HG03378 (cell line): Measurements from ENCODE around the gene BCLAF1.
A peak's percentile ranks its signal among the peaks of the same experiment; 100 is the strongest.
"Not testable (repeated sequence)": the region's sequence is repeated elsewhere in the genome, so short reads cannot be mapped to it uniquely, and the experiment has no call there.

Source experiments
- ATAC-seq: cut with Tn5 transposase; IDR thresholded peaks from one replicate; pipeline ENCODE4 v1.9.1; 2021; ENCODE audit warnings: mild to moderate bottlenecking, moderate library complexity; ENCODE audit not compliant: unreplicated experiment

Gene BCLAF1

DNA sequence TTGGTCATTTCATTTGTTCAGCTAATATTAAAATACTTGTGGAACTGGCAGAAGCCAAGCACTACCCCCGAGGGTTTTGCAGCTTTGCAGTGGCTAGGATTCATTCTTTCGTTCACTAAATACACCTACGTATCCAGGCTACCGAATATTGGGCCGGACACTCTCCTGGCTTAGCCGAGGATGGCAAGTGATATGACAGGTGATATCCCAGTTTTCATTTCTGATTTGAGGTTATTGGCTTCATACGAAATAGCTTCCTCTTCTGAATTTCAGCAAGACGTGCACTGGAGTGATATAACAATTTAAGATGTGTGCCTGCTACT is 39.0 kb downstream of the BCLAF1 start:
- ATAC-seq: no peak

DNA sequence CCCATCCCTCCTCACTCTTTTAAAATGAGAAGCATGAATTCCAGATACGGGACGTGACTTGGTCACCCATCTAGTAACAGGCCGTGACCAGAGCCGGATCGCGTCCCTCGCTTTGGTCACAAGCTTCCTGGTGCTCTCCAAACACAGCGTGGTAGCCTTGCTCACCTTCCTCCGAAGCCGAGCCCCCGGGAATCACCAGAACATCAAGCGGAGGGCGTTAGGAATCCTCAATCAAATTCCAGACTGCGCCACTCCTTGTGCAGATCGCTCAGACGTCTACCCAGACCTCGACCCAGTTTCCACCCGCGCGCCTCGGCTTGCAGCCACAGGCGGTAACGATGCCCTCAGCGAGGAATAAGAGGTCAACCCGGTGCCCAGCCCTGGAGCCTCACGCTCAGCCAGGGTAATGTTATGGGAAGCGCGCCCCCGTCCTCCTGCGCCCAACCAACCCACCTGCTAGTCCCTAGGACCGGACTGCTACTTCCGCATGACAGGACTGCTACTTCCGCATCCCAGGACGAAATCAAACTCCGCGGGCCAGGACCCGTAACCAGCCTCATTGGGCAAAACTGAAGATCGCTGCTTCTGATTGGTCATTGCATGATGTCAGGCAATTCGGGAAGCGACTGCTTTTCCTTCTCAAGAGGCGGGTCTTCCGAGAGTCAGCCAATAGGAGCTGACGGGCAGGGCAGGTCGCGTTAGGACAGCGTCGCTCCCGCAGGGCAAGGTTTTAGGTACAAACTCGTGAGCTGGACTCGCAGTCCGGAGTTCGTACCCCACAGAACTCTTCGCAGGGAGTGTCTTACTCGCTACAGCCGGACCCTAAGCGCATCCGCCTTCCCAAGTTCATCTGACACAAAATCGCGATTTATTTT is 39.6 kb downstream of the BCLAF1 start, which contains the start of gene MTFR2:
Gene MTFR2, minus strand, starts transcription at position 501 of the 875 bp plus-strand sequence. CDS start 1,212 bp downstream, outside the sequence.
- ATAC-seq: peak; percentile 97

DNA sequence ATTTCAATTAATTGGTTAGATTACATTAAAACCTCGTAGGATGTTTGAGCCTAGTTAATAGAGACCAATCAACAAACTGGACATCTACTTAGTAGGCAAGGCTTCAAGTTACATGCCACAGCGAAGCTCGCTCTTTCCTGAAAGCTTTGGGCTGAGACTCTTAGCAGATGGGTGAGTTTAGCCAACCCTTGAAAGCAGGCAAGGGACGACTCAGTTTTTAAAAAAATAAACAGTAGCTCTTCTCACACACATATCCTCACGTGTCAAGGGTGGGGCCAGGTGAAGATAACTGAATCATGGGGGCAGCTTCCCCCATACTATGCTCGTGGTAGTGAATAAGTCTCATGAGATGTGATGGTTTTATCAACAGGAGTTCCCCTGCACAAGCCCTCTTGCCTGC is 40.3 kb downstream of the BCLAF1 start:
- no peak for ATAC-seq

- no peak for ATAC-seq
Observed at GRCh38 chr6:136244061-136244616, 45.5 kb downstream of the BCLAF1 start.

- ATAC-seq: no peak
Observed at GRCh38 chr6:136236466-136237293, 53.0 kb downstream of the BCLAF1 start.

GRCh38 chr6:136235233-136235564 is 54.4 kb downstream of the BCLAF1 start:
- no peak for ATAC-seq

- ATAC-seq: no peak
Observed at GRCh38 chr6:136232701-136233100, 56.9 kb downstream of the BCLAF1 start.

DNA sequence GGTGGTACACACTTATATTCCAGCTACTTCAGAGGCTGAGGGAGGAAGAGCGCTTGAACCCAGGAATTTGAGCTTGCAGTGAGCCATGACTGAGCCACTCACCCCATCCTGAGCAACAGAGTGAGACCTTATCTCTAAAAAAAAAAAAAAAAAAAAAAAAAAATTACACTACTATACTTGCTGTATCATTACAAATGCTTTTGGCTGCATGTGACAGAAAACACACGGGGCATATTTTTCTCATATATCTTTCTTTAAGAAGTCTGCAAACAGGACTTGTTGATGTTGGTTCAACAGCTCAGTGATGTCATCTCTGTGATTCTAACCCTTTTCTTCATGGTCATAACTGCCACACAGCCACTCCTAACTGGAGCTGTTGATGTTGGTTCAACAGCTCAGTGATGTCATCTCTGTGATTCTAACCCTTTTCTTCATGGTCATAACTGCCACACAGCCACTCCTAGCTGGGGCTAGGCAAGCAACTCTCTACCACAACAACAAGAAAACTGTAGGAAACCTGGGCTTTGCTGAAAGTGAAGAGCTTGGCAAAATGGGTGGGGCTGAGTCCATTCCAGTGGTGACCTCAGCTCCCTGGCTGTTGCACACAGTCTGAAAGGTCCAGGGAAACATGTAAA is 59.3 kb downstream of the BCLAF1 start:
- no peak for ATAC-seq

GRCh38 chr6:136228814-136229213 is 60.8 kb downstream of the BCLAF1 start:
- no peak for ATAC-seq

- ATAC-seq: peak; percentile 19
Observed at GRCh38 chr6:136226674-136227377, 62.8 kb downstream of the BCLAF1 start.

GRCh38 chr6:136226027-136226673 is 63.5 kb downstream of the BCLAF1 start:
- peak; percentile 61 for ATAC-seq

- ATAC-seq: no peak
Observed at GRCh38 chr6:136225496-136225895, 64.2 kb downstream of the BCLAF1 start.

DNA sequence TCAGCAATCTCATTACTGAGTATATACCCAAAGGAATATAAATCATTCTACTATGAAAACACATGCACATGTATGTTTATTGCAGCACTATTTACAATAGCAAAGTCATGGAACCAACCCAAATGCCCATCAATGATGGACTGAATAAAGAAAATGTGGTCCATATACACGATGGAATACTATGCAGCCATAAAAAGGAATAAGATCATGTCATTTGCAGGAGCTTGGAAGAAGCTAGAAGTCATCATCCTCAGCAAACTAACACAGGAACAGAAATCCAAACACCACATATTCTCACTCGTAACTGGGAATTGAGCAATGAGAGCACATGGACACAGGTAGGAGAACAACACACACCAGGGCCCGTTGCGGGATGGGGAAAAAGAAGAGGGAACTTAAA is 64.7 kb downstream of the BCLAF1 start:
- ATAC-seq: not testable (repeated sequence)

DNA sequence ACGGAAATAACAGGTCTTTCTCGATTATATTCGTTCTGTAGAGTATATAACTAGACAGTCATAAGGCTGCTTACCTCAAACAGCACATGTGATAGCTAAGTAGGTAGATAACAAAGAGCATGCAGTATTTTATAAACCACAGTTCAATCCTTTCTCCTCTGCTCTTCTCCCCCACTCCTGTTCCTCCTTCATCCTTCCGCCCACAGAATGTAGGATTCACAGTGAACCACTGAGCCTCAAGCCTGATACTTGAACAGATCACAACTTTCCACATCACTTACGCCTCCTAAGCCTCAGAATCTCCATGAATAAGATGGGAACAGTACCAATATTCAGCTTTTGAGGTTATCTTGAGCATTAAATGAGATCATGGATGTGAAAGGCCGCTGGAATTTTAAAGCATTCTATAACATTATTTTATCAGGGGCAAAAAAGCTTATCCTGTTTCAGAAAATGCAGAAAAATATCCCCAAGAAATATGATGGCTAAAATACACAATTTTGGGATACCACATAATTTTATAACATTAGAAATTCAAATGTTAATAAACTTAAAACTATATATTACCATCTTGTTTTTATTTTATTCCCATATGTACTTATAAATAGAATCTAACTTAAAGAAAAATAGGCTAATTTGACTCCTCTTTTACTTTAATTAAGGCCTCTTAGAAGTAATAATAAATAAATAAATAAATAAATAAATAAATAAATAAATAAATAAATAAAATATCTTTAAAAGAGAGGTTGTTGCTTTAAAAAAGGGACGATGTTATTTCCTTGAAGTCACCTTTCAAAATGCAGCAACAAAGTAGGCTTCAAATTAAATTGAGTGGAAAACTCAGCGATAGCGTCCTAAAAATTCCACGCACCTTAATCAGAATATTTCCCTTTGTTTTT is 72.9 kb downstream of the BCLAF1 start:
- ATAC-seq: no peak

DNA sequence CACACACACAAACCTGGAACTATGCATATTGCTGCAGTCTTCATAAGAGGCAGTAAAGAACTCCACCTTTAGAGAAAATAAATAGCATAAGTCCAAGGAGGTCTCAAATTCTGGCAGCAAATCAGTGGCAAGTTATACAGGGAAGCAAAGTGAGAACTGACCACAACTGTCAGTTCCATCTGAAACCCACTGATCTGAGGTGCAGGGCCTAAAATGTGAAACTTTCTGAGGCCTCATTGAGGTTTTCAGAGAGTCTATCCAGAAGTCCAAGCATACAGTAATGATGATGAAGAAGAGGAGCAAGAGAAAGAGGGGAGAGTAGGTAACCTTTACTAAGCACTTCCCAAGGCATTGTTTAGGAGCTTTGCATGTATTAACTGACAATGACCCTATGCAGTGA is 75.8 kb downstream of the BCLAF1 start:
- ATAC-seq: no peak

GRCh38 chr6:136213012-136213539 is 76.6 kb downstream of the BCLAF1 start:
- no peak for ATAC-seq

DNA sequence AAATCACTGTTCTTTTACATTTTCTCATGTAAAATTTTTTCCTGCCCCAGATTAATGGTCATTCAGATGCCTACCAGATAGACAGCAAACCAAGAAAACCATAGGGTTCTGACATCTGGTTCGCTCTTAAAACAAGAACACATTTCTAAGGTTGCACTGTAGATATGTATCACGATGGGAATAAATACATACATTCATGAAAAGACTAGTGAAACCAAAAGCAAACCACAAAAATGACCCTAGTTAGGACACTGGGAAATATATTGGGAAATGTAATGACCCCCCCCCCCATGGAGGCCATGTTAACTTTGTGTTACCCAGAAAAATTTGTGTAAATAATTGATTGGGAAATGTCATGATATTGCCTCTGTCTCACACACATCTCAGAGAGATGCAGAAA is 77.0 kb downstream of the BCLAF1 start:
- ATAC-seq: no peak

- no peak for ATAC-seq
Observed at GRCh38 chr6:136210398-136211165, 79.1 kb downstream of the BCLAF1 start.
